ENCODE data around the gene IL17RC. TPM values are rescaled to one million over a fixed set of nuclear protein-coding genes. Genes with fewer than 3 reads are reported as not detected.

IL17RC gene
- total RNA-seq, 4 donors from 2014 or later: 40.3 to 60.4 (median 51.3) TPM

DNA sequence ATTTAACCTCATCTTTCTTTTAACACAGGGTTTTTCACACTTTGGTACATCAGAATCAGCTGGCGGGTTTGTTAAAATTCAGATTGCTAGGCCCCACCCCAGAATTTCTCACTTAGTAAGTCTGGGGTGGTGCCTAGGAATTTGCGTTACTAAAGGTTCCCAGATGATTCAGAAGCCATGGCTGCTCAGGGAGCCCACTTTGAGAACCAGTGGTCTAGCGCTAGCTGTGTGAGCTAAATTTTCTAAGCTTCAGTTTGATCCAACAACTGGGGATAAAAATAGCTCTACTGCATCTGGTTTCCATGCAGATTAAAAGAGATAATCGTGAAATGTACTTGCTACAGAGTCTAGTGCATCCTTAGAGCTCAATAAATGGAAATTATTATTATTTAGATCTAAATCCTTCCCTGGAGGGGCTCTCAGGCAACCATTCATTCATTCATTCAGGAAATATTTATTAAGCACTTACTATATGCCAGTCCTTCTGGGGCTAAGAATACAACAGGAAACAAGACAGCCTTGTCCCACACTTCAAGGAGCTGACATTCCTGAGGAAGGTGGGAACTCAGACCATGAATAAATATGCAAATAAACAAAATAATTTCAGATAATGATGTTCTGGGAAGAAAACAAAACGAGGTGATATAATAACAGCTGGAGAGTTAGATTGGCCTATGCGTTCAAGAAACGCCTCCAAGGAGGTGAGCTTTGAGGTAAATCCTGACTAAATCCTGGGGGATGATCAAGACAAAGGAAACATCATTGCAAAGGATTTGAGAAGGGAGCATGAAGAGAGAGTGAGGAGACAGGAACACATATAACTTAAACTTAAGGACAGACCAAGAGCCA is 33.0 kb upstream of the IL17RC start:
- H3K27me3 ChIP-seq: no peaks in the 10 kb centered on the region
- no peak overlapping the region for H3K4me3 ChIP-seq
- intact Hi-C loops (cut with DNase I): no loop called here
- no peak for DNase-seq (ENCODE audit: extremely low spot score)
- H3K36me3 ChIP-seq: no peaks in the 10 kb centered on the region
- TF ChIP-seq, protein P1, sequence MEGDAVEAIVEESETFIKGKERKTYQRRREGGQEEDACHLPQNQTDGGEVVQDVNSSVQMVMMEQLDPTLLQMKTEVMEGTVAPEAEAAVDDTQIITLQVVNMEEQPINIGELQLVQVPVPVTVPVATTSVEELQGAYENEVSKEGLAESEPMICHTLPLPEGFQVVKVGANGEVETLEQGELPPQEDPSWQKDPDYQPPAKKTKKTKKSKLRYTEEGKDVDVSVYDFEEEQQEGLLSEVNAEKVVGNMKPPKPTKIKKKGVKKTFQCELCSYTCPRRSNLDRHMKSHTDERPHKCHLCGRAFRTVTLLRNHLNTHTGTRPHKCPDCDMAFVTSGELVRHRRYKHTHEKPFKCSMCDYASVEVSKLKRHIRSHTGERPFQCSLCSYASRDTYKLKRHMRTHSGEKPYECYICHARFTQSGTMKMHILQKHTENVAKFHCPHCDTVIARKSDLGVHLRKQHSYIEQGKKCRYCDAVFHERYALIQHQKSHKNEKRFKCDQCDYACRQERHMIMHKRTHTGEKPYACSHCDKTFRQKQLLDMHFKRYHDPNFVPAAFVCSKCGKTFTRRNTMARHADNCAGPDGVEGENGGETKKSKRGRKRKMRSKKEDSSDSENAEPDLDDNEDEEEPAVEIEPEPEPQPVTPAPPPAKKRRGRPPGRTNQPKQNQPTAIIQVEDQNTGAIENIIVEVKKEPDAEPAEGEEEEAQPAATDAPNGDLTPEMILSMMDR (IDR thresholded peaks at IDR 0.05): no peak
- TF ChIP-seq POLR2AphosphoS5 (IDR thresholded peaks at IDR 0.05): no peak
- no peak for TF ChIP-seq POLR2A (IDR thresholded peaks at IDR 0.05; ENCODE audit: low read depth)
- no peak for TF ChIP-seq EP300 (IDR thresholded peaks at IDR 0.05)
- H3K27ac ChIP-seq (replicated peaks in 1 of 4): no peak overlapping the region
- H3K4me1 ChIP-seq: no peaks in the 10 kb centered on the region
- 85% methylated on average over 7 of the region's 7 CpGs for WGBS
- no peaks in the 10 kb centered on the region for H3K9me3 ChIP-seq

DNA sequence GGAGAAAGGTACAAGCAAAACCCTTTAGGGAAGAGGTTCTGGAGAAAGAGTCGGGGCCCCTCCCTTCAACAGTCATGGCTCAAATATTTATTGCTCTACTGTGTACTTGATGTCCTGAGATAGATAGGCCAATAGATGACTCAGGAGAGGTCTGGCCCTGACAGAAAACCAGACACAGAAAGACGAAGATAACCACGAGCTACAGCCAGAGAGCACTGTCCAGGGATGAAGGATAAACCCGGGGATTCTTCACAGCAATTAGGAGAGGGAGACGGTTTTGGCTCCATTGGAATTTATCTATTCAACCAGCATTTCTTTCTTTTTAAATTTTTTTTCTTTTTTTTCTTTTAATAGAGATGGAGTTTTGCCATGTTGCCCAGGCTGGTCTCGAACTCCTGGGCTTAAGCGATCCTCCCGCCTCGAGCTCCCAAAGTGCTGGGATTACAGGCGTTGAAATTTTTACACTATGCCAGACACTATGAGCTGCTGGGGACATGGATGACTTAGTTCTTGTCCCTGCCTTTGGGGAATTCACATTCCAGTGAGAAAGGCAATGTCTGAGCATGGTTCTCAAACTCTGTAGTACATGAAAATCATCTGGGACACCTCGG is 32.2 kb upstream of the IL17RC start:
- 80% methylated on average over 11 of the region's 11 CpGs for WGBS
- intact Hi-C loops (cut with DNase I): no loop called here
- Histone ChIP-seq H3K9me3 (no peaks in the 10 kb centered on the region), H3K36me3 (no peaks in the 10 kb centered on the region), H3K4me1 (peaks cover 0 to under 1% (median 0%) of the 10 kb centered on the region in 4 donors), H3K27ac (replicated peaks in 1 of 4) (no peak overlapping the region), H3K4me3 (no peak overlapping the region), H3K27me3 (no peaks in the 10 kb centered on the region)
- no peak for DNase-seq (ENCODE audit: extremely low spot score)
- peak in 1 of 2 donors; percentile 25 for TF ChIP-seq POLR2AphosphoS5 (IDR thresholded peaks at IDR 0.05)
- no peak for TF ChIP-seq EP300 (IDR thresholded peaks at IDR 0.05)

DNA sequence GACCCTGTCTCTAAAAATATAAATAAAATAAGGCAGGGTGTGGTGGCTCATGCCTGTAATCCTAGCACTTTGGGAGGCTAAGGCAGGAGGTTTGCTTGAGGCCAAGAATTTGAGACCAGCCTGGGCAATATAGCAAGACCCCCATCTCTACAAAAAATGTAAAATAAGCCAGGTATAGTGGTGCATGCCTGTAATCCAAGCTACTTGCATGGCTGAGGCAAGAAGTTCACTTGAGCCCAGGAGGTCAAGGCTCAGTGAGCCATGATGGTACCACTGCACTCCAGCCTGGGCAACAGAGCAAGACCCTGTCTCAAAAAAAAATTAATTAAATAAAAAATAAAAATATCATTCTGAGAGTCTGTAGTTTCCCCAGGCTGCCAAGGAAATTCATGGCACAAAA is 30.6 kb upstream of the IL17RC start:
- TF ChIP-seq POLR2AphosphoS5 (IDR thresholded peaks at IDR 0.05): no peak
- TF ChIP-seq, protein P1 (IDR thresholded peaks at IDR 0.05): no peak
- no peak for TF ChIP-seq POLR2A (IDR thresholded peaks at IDR 0.05; ENCODE audit: low read depth)
- no peak for TF ChIP-seq EP300 (IDR thresholded peaks at IDR 0.05)
- no peak overlapping the region for H3K27ac ChIP-seq (replicated peaks in 1 of 4)
- no peaks in the 10 kb centered on the region for H3K9me3 ChIP-seq
- H3K4me3 ChIP-seq: no peak overlapping the region
- peaks cover 5 to 9% (median 9%) of the 10 kb centered on the region in 4 donors for H3K4me1 ChIP-seq
- H3K27me3 ChIP-seq: no peaks in the 10 kb centered on the region
- DNase-seq (ENCODE audit: extremely low spot score): no peak
- no peaks in the 10 kb centered on the region for H3K36me3 ChIP-seq
- intact Hi-C loops (cut with DNase I): no loop called here

DNA sequence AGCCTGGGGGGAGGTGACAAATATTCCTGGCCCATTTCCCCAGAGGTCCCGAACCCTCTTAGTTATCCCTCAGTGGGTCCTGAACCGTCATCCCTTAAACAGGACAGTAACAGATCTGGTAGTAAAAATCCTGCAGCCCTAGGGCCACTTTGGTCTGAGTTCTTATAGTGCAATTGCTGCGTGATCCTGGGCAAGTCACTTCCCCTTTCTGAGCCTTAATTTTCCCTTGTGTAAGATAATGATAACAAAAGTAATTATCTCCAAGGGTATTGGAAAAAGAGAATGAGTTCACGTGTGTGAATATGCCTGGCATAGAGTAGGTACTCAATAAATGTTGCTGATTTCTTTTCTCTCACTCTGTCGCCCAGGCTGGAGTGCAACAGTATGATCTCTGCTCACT is 29.4 kb upstream of the IL17RC start:
- H3K4me1 ChIP-seq: peaks cover 12 to 21% (median 18%) of the 10 kb centered on the region in 4 donors
- H3K27ac ChIP-seq (replicated peaks in 1 of 4): no peak overlapping the region
- H3K4me3 ChIP-seq: no peak overlapping the region
- no peaks in the 10 kb centered on the region for H3K9me3 ChIP-seq
- intact Hi-C loops (cut with DNase I): no loop called here
- no peaks in the 10 kb centered on the region for H3K27me3 ChIP-seq
- DNase-seq (ENCODE audit: extremely low spot score): no peak
- H3K36me3 ChIP-seq: peaks cover 0 to 3% (median 2%) of the 10 kb centered on the region in 4 donors
- TF ChIP-seq, protein P1 (IDR thresholded peaks at IDR 0.05): no peak
- TF ChIP-seq POLR2AphosphoS5 (IDR thresholded peaks at IDR 0.05): no peak
- TF ChIP-seq POLR2A (IDR thresholded peaks at IDR 0.05; ENCODE audit: low read depth): no peak
- TF ChIP-seq EP300 (IDR thresholded peaks at IDR 0.05): no peak
- 92% methylated on average over 5 of the region's 5 CpGs for WGBS

DNA sequence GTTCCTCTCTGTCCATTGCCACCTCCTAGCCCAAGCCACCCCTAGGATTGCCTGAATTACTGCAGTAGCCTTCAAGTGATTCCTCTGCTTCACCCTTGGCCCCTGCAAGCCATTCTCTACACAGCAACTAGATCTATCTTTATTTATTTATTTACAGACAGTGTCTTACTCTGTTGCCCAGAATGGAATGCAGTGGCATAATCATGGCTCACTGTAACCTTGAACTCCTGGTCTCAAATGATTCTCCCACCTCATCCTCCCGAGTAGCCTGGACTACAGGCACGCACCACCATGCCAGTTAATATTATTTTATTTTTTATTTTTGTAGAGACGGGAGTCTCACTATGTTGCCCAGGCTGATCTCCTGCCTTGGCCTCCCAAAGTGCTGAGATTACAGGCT is 28.4 kb upstream of the IL17RC start:
- intact Hi-C loops (cut with DNase I): no loop called here
- DNase-seq (ENCODE audit: extremely low spot score): no peak
- Histone ChIP-seq H3K36me3 (peaks cover 9 to 14% (median 12%) of the 10 kb centered on the region in 4 donors), H3K4me3 (no peak overlapping the region), H3K27me3 (no peaks in the 10 kb centered on the region), H3K27ac (replicated peaks in 1 of 4) (no peak overlapping the region), H3K4me1 (peaks cover 12 to 29% (median 19%) of the 10 kb centered on the region in 4 donors), H3K9me3 (no peaks in the 10 kb centered on the region)
- no peak for TF ChIP-seq POLR2A (IDR thresholded peaks at IDR 0.05; ENCODE audit: low read depth)
- TF ChIP-seq, protein P1 (IDR thresholded peaks at IDR 0.05): no peak
- no peak for TF ChIP-seq EP300 (IDR thresholded peaks at IDR 0.05)
- WGBS: 89% methylated on average over 3 of the region's 3 CpGs
